DND-41 (cell line): ENCODE results near the gene HADHB.

Experiments used
- CTCF ChIP-seq: IDR thresholded peaks from 2 replicates; pipeline ENCODE4 v1.5.1; 2012; ENCODE audit warnings: borderline replicate concordance, low read length, moderate library complexity, mild to moderate bottlenecking; ENCODE audit not compliant: poor library complexity, severe bottlenecking; ENCODE audit errors: extremely low read depth
- EZH2 ChIP-seq: IDR thresholded peaks from 3 replicates; pipeline ENCODE4 v1.6.1; 2012; ENCODE audit warnings: borderline replicate concordance, low read depth, mild to moderate bottlenecking, moderate library complexity, low read length, inconsistent platforms; ENCODE audit not compliant: severe bottlenecking

GRCh38 chr2:26246818-26247217, 2.1 kb downstream of the HADHB start:
- TF ChIP-seq CTCF = no peak
- no peak for TF ChIP-seq EZH2
